K562 (cell line): ENCODE results near the gene EHD3. TPM values are rescaled to one million over a fixed set of nuclear protein-coding genes. Genes with fewer than 3 reads are reported as not detected.

Experiments
- CBFA2T2 ChIP-seq: fragments of 450-650 bp; conservative IDR thresholded peaks from 2 replicates; pipeline ENCODE4 v1.6.1; 2017; ENCODE audit warnings: mild to moderate bottlenecking
- CTCFL ChIP-seq: IDR thresholded peaks from 2 replicates; pipeline ENCODE4 v1.6.1; 2011; ENCODE audit warnings: borderline replicate concordance, low read depth, mild to moderate bottlenecking, moderate library complexity, low read length; ENCODE audit not compliant: insufficient read depth, poor library complexity, severe bottlenecking
- ZNF609 ChIP-seq: sonication (generic); formaldehyde crosslinking; IDR thresholded peaks from 2 replicates; pipeline ENCODE4 v1.8.1; 2023; ENCODE audit warnings: missing genetic modification reagents, mild to moderate bottlenecking, borderline replicate concordance
- polyA plus RNA-seq, 8 experiments: library from polyadenylated mRNA; depleted of rRNA in 4 of 8; stranded (reverse) in 5 of 8; unstranded in 3 of 8; fragments of >200 nt; fragmentation: Nextera tagmentation in 2 of 8; fragmentation: Illumina TruSeq in 1 of 8; extraction: Ambion mirVana in 2 of 8; extraction: Trizol in 1 of 8; gene quantifications; 2 replicates each; pipeline versions ENCODE4 v1.2.1 to v1.2.3, GENCODE V29; 2011 to 2014; ENCODE audit warnings: inconsistent platforms in 1 of 8, missing spikeins in 1 of 8
- total RNA-seq, 7 experiments: library from RNA; depleted of rRNA in 6 of 7; stranded (reverse); fragments of >200 nt in 6 of 7; fragmentation: Illumina TruSeq in 2 of 7; extraction: Trizol in 2 of 7; gene quantifications; 2 replicates each; pipeline versions ENCODE4 v1.2.1 to v1.2.3, GENCODE V29; 2011 to 2021; ENCODE audit warnings: low replicate concordance in 1 of 7

EHD3 gene
- total and polyA plus RNA-seq, 9 of the 15 experiments (the other 6 are each of a cell fraction or from before 2014, with no cell fraction given): under 0.01 to 0.04 (median 0.03) TPM; not detected in 3

GRCh38 chr2:31219131-31219969, 14.6 kb upstream of the EHD3 start (continued):
- TF ChIP-seq ZNF609 (CRISPR knock-in tag) (no peak), CBFA2T2 (no peak), CTCFL (no peak)
